HG02973 (cell line): ENCODE data around the gene FBXW5.

Experiments
- ATAC-seq: cut with Tn5 transposase; IDR thresholded peaks from one replicate; pipeline ENCODE4 v1.9.1; 2021; ENCODE audit warnings: moderate library complexity; ENCODE audit not compliant: unreplicated experiment

Gene FBXW5

GRCh38 chr9:136978073-136978864, 33.7 kb upstream of the FBXW5 start:
- ATAC-seq, result no peak

DNA sequence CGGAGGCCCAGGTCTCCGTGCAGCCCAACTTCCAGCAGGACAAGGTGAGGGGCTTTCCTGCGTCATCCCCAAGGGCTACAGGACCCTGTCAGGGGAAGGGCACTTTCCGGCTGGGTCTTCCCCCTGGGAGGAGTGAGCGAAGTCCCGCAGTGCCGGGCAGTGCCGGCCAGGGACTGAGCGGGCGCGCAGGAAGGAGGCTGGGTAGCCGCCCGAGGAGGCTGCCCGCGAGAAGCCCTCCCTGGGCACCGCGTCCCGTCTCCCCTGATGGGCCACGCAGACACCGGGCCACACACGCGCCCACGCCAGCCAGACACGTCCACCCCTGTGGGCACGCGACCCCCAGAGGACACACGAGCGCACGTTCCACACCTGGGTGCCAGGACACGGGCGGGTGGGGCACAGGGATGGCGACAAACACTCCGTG, 33.1 kb upstream of the FBXW5 start:
- no peak for ATAC-seq

GRCh38 chr9:136977223-136977622, 32.7 kb upstream of the FBXW5 start, which contains the start of gene PTGDS:
TSS of gene PTGDS (plus strand) at chr9:136977504. CDS start at chr9:136977579, 75 bp downstream.
- ATAC-seq, result no peak

DNA sequence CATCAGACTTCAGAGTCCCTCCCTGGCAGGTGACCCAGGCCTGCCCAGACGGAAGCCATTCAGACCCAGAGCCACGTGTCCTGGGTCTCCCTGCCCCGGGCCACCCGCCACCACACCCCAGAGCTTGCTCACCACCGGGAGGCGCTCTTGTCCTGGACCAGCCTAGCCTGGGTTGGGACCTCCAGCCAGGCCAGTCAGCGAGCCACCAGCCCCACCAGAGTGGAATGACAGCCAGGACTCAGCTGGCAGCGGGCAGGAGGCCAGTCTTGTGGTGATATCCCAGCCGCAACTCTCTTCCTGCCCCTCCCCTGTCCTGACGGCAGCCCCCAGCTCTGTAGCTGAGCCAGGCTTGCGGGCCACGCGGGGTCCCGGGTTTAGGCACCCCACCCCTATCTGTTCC, 31.1 kb upstream of the FBXW5 start:
- no peak for ATAC-seq

DNA sequence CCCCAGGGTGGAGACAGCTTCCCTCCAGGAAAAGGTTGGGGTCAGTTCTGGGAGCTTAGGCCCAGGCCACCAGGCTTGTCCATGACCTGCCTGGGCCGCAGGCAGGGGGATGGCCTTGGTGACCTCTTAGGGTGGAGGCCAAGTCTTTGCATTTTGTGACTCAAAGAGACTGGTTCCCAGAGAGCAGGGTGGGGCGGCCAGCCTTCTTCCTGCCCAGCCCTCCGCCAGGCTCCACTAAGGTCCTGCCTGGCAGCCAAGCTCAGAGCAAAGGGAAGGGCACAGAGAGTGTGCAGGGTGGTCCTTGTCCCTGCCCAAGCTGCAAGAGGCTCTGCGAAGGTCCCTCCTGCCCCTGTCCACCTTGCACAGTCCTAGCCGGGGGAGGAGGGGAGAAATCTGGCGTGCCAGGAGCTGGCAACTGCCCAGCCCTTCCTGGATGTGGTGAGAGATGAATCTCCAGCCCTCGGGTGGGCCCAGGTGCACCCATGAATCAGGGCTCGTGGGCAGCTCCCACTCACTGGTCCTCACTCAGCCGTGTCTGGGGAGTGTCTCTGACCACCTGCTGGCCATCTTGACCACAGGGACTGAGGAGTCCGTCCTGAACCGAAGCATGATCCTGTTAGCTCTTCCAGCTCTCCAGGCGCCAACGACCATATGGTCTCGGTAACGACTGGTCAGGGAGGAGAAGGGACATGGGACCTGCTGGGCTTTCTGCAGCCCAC, 30.4 kb upstream of the FBXW5 start:
- ATAC-seq, result no peak

DNA sequence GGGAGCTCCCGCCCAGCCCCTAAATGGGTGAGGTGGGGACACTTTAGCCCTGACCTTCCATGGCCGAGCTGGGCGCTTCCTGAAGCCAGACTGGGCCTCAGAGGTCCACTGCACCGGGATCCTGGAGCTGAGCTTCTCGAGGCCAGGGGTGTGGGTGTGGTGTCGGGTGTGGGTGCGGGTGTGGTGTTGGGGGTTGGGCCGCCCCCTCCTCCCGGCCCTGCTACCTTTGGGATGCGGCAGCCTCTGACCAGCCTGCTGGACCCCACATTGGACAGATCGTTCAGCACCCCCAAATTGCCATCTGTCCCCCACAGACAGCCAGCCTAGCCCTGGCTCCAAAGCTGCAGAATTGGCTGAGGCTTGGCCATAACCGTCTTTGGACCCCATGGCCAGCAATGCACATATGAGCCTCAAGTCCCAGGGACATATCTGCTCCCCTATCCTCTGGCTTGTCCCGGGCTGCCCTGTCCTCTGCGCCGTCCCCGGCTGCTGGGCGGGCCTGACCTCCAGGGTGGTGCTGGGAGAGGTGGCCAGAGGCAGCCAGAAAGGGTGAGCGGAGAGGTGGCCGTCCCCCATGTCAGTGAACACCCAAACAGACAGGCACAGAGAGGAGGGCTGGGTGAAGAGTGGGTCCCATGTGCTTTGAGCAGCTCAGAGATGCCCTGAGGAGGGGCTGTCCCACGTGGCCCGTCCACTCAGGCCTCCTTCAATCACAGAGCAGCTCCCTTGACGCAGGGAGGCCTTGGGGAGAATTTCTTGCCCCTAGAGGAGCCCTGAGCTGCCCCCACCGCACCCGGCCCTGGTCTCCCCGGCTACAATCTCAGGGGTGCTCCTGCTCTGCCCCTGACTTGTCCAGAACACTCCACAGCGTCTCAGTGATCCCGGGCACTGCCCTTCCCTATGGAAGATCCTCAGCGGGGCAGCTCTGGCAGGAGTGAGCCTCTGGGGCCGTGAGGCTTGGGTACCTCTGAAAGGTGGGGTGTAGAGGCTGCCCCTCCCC, 29.4 kb upstream of the FBXW5 start:
- no peak for ATAC-seq

GRCh38 chr9:136972743-136973142, 28.2 kb upstream of the FBXW5 start:
- no peak for ATAC-seq

DNA sequence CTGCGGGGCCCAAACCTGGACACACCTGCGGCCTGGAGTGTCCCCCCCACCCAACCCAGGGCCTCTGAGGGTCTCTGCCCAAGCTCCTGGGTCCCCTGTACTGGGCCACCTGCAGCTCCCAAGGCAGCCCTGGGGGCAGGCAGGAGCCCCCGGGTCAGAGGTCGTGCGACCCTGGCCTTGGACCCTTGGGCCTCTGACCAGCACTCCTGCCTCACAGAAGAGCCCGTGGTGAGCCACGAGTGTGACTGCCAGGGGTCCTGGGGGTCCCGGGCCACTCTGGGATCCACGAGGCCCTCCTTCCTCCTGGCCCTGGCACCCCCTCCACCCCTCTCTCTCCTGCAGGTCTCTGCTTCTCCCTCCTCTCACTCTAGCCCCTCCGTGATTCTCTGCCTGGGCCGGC, 27.8 kb upstream of the FBXW5 start:
- ATAC-seq, result no peak

DNA sequence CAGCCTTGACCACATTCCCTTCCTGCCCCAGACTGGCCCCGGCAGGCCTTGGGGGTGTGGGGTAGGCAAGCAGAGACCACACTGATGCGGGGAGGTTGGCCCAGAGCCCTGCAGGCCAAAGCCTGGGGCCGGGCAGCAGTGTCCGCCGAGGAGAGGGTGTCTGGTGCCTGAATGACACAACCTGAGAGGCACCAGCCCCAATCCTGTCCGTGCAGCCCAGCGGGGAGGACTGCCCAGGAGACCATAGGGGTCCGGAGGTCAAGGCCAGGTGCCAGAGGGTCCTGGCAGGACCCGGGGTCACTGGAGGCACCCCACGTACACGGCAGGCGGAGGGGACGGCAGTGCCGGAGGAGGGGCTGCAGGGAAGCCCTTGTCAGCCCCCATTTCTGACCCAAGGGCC, 27.2 kb upstream of the FBXW5 start:
- no peak for ATAC-seq

DNA sequence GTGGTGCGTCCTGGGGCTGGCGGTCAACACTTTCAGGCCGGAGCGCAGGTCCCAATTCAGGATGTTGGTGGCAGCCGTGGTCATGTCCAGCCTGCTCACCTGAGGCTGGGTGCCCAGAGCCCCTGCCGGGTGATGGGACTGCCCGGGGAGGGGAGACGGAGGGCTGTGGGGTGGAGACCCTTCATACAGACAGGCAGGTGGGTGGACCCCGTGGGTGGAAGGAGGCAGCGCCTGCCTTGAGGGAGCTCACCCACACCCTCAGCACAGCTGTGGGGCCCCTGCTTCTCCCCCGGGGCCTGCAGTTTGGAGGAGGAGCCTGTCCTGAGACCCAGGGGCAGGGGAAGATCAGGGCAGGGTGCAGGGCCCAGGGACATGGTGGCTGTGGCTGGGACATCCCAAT, 25.8 kb upstream of the FBXW5 start:
- ATAC-seq, result no peak

DNA sequence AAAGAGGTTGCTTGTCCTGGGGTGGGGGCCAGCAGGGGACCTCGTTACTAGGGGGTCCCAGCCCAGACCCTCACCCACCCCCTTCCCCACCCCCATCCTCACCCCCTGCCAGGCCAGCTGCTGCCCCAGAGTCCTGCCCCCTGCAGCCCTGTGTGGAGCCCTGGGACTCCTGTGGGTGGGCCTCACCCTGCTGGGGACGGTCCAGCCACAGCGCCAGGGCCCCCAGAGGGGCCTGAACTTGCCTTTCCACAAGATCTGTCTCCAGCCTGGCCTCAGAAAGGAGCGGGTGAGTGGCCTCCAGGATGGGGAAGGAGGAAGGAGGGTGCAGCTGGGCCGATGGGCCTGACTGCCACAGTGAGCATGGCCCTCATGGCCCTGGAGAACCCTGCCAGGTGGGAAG, 25.2 kb upstream of the FBXW5 start:
- no peak for ATAC-seq

GRCh38 chr9:136969150-136969549, 24.6 kb upstream of the FBXW5 start:
- no peak for ATAC-seq

DNA sequence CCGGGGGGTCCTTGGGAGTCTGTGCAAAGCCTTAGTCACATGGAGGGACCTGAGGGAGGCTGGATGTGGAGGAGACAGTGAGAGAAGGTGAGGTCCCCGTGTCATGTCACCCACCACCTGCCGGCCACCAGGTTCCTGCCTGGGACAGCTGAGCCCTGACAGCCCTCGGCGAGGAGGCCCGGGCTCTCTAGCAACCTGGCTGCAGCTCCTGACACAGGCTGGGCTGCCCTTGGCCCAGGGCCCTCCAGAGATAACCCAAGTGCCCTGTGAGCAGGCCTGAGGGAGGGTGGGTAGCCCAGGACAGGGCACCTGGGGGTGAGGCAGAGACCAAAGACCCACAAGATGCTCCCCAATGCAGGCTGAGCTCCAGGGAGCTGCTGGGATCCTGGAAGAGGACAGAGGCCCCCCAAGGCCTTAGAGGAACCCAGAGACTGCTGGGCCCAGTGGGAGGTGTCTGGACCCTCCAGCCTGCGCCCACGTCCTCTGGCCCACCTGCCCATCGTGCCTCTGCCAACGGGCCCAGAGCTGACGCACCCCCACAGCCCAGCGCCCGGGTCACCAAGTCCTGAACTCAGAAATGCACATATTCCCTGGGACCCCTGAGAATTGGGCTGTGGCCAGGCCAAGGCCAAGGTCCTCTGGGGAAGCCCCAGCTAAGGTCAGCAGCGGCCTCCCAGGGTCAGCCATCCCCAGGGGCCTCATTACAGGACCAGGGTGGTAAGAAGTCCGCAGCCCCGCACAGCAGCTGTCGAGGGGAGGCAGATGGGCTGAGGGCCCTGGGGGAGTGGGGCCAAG, 24.0 kb upstream of the FBXW5 start:
- ATAC-seq, result no peak

DNA sequence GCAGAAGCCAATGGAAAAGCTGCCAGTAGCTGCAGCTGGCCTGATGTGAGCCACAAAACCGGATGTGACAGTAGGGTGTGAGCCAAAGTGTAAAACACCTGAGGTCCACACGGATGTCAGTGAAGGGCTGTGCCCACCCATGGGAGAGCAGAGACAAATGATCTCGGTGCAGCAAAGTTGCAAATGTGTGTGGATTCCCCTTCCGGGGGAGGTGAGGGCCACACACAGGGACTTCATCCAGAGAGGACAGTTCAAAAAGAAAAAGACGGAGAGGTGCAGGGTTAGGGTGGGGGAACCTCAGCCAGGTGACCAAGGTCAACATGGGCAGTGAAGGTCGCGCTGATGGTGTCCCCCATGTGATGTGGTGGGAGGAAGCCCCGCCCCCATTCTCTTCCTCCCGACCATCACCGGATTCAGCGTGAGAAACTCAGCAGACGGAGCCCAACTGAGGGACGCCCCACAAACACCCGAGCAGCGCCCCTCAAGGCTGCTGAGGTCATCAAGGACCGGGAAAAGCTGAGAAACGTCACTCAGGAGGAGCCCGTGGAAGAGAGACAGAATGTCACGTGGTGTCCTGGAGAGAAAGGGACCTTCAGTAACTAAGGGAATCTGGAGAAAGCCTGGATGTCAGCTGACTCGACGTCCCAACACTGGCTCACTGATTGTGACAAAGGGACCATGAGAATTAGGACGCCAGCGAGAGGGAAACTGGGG, 21.4 kb upstream of the FBXW5 start:
- ATAC-seq, result no peak

DNA sequence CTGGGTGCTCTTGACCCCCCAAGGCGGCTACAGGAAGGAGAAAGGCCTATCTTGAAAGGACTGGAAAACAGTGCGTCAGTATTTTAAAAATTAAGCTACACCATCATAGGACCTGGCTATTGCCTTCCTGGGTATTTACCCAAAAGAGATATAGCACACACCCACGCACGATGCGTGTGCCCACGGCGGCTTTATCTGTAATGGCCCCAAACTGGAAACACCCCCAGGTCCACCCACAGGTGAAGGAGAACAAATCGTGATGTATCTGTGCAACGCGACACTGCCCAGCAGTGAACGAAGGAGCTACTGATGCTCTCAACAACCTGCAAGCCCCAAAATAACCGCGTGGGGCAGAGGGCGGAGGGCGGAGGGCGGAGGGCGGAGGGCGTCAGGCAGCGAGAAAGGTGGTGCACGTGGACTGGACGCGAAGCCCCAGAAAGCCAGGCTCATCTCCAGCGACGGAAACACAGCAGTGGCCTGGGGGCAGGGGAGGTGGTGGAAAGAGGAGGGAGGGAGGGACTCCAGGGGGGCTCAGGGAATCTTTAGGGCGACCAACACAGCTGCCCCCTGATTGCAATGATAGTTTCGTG, 20.4 kb upstream of the FBXW5 start:
- no peak for ATAC-seq

DNA sequence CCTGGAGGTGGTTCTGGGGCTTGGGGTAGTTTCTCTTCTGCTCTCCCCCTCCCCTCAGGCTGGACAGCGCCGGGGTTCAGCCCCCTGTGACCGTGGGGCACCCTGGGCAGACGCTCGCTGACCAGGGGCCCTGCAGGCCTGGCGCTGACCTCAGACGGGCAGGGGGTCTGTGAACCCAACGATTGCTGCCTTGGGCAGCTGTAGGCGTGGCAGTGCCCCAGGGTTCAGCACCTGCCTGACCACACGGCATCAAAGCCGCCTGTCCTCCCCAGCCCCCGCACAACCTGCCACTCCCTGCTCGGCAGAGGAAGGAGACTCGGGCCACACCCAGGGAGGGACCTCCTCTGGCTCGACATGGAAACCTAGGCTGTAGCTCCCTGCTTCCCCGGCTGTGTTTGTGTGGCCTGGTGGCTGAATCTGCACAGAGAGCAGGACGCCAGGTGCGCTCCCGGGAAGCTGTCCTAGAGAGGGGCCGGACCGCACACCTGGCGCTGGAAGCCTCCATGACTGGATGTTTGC, 19.7 kb upstream of the FBXW5 start:
- no peak for ATAC-seq

- ATAC-seq, result no peak
Measured at GRCh38 chr9:136963751-136964150, 19.2 kb upstream of the FBXW5 start.

GRCh38 chr9:136963341-136963740, 18.8 kb upstream of the FBXW5 start:
- no peak for ATAC-seq

- ATAC-seq, result no peak
Measured at GRCh38 chr9:136962701-136963248, 18.2 kb upstream of the FBXW5 start.
